Lower leg skin (tissue), 4 donors: ENCODE results near the gene COL25A1. TPM values are rescaled to one million over a fixed set of nuclear protein-coding genes. Genes with fewer than 3 reads are reported as not detected.

ENCODE experiments used
- DNase-seq, 2 donors: peaks; one replicate each; pipeline ENCODE4 v3.0.0-alpha.2; 2019; ENCODE audit warnings: low spot score in 2 of 2
- H3K4me3 ChIP-seq: fragments of 200-600 bp; sonication (generic); 2 replicates; pipeline ENCODE4 v1.5.1; 2017; ENCODE audit warnings: mild to moderate bottlenecking, low read depth; ENCODE audit not compliant: poor library complexity, severe bottlenecking
- POLR2A ChIP-seq, 2 donors: fragments of 450-650 bp; IDR thresholded peaks; one replicate each; pipeline ENCODE4 v1.6.1; 2016 to 2017; ENCODE audit warnings: antibody characterized with exemption in 2 of 2, mild to moderate bottlenecking in 1 of 2, moderate library complexity in 1 of 2
- WGBS, 2 donors: methylation state at CpG; one replicate each; pipeline ENCODE4 v1.1.5; 2018; 5-methylcytosine and 5-hydroxymethylcytosine counted together
- intact Hi-C: fragments of 100-400 bp; cut with DNase I; formaldehyde crosslinking; loops from one replicate; pipeline ENCODE4 v1.15.0; 2023; ENCODE audit warnings: low total_unique reads
- total RNA-seq, 4 donors: library from RNA; depleted of rRNA; stranded (reverse); fragments of >200 nt; gene quantifications; one replicate each; pipeline ENCODE4 v1.1.0, GENCODE V29; 2016
- TF ChIP-seq, protein P1 (sequence below), 3 donors: fragments of 450-650 bp; IDR thresholded peaks; one replicate each; pipeline ENCODE4 v1.5.1; 2016; ENCODE audit warnings: antibody characterized with exemption in 3 of 3, mild to moderate bottlenecking in 3 of 3, moderate library complexity in 2 of 3

The COL25A1 gene
- total RNA-seq, 4 donors from 2014 or later: 0.42 to 2.4 (median 1.5) TPM

DNA sequence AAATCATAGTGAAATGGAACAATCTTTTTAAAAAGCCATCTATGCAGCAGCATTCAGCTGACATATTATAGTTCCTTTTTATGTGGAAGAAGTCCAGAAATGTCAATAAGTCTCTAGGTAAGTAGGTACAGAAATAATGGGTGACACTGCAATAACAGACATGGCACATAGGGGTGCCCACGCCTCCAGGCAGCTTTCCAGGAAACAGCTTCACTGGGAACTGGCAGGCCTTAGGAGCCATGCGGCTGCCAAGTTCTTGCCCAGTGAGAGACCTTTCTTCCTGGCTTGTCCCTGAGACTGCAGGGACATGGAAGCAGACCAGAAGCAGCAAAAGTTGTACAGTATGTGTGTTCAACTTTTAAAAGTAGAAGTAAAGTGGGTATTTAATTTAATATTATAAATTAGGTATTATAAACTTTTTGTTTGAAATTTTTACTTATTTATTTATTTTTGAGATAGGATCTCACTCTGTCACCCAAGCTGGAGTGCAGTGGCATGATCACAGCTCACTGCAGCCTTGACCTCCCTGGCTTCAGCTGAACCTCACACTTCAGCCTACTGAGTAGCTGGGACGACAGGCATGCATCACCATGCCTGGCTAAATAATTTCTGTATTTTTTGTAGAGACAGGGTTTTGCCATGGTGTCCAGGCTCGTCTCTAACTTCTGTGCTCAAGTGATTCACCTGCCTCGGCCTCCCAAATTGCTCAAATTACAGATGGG is 527.5 kb downstream of the COL25A1 start:
- TF ChIP-seq POLR2A (IDR thresholded peaks at IDR 0.05): no peak
- TF ChIP-seq, protein P1, sequence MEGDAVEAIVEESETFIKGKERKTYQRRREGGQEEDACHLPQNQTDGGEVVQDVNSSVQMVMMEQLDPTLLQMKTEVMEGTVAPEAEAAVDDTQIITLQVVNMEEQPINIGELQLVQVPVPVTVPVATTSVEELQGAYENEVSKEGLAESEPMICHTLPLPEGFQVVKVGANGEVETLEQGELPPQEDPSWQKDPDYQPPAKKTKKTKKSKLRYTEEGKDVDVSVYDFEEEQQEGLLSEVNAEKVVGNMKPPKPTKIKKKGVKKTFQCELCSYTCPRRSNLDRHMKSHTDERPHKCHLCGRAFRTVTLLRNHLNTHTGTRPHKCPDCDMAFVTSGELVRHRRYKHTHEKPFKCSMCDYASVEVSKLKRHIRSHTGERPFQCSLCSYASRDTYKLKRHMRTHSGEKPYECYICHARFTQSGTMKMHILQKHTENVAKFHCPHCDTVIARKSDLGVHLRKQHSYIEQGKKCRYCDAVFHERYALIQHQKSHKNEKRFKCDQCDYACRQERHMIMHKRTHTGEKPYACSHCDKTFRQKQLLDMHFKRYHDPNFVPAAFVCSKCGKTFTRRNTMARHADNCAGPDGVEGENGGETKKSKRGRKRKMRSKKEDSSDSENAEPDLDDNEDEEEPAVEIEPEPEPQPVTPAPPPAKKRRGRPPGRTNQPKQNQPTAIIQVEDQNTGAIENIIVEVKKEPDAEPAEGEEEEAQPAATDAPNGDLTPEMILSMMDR (IDR thresholded peaks at IDR 0.05): no peak
- DNase-seq: peak in 1 of 2 donors; percentile 61
- no peak overlapping the region for H3K4me3 ChIP-seq
- intact Hi-C loops: no loop called here
- WGBS, 2 donors: 63 to 72% methylated on average over 5 of the region's 5 CpGs

DNA sequence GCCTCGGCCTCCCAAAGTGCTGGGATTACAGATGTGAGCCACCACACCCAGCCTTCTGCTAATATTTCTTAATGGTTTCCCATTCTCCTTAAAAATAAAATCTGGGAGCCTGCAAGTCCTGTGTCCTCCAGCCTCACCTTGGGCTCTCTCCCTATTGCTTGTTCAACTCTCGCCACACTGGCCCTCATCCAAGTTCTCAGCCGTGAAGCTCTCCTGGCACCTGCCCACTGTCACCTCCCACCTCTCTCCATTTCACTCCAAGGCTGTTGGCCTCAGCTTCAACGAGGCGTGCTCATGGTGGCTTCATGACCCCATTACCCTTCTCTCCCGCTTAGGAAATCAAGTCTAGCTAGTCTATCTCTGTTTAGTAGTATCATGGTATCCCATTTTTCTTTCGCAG is 530.1 kb downstream of the COL25A1 start:
- intact Hi-C loops: no loop called here
- TF ChIP-seq POLR2A (IDR thresholded peaks at IDR 0.05): no peak
- TF ChIP-seq, protein P1 (IDR thresholded peaks at IDR 0.05): no peak
- H3K4me3 ChIP-seq: no peak overlapping the region
- WGBS, 2 donors: 83 to 87% methylated on average over 7 of the region's 7 CpGs
- peak in 1 of 2 donors; percentile 53 for DNase-seq

DNA sequence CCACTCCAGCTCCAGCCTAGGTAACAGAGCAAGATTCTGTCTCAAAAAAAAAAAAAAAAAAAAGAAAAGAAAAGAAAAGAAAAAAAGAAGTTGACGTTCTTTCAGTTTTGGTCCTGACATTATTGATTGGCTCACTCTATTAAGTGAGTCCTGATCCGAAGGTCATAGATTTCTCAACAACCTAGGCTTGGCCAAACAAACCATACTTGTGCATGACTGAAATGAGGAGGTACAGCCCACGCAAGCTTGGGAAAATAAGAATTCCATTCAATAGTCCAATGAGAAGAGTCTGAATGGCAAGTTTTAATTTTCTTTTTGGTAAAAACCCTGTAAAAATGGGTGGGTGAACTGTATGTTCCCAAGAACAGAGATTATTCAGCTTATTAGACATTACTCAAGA is 536.4 kb downstream of the COL25A1 start:
- 89 to 97% methylated on average over 3 of the region's 3 CpGs for WGBS, 2 donors
- H3K4me3 ChIP-seq: no peak overlapping the region
- intact Hi-C loops: no loop called here
- DNase-seq: no peak
- no peak for TF ChIP-seq POLR2A (IDR thresholded peaks at IDR 0.05)
- TF ChIP-seq, protein P1 (IDR thresholded peaks at IDR 0.05): no peak

DNA sequence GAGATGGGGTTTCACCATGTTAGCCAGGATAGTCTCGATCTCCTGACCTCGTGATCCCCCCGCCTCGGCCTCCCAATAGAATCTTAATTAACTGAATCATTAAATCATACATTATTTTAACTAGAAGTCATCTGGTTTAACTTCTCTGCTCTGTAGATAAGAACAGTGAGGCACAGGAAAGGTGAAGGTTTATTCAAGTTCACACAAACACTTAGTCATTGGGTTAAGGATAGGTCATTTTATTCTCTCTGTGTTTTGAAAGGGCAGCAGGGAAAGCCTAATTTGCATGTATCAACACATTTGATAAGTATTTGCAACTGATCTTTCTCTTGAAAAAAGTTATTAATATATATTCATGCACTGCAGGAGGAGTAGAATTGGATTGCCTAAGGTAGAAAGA is 538.5 kb downstream of the COL25A1 start:
- WGBS, 2 donors: 95 to 96% methylated on average over 4 of the region's 4 CpGs
- intact Hi-C loops: no loop called here

DNA sequence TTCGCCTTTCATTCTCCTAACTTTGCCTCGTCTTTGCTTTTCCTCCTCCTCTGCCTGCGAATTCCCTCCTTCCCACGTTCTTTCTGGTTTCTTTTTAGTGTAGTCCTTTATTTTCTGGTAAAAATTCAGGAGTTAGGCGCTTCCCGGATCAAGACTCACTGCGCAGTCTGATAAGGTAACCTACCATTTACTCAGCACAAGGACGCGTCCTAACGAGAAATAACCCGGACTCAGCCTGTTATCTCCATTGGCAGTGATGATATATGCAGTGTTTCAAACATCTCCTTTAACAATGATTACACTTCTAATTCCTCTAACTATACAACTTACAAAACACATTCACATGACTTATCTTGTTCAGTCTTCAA is 539.2 kb downstream of the COL25A1 start:
- WGBS, 2 donors: 10 to 17% methylated on average over 11 of the region's 11 CpGs
- intact Hi-C loops: no loop called here
- peak in 1 of 2 donors; percentile 71 for DNase-seq
- TF ChIP-seq, protein P1 (IDR thresholded peaks at IDR 0.05): no peak
- TF ChIP-seq POLR2A (IDR thresholded peaks at IDR 0.05): no peak
- peak overlapping the region; percentile 5 for H3K4me3 ChIP-seq

More for the DNA sequence above, 538.5 kb downstream of the COL25A1 start:
- DNase-seq: no peak
- H3K4me3 ChIP-seq: no peak overlapping the region
- TF ChIP-seq, protein P1 (IDR thresholded peaks at IDR 0.05): no peak
- no peak for TF ChIP-seq POLR2A (IDR thresholded peaks at IDR 0.05)
